SW480 (cell line): Measurements from ENCODE around the gene SAMD14.

ENCODE experiments used
- DNase-seq: peaks from one replicate; pipeline ENCODE4 v3.0.0-alpha.2; 2016; ENCODE audit warnings: low spot score

The SAMD14 gene

DNA sequence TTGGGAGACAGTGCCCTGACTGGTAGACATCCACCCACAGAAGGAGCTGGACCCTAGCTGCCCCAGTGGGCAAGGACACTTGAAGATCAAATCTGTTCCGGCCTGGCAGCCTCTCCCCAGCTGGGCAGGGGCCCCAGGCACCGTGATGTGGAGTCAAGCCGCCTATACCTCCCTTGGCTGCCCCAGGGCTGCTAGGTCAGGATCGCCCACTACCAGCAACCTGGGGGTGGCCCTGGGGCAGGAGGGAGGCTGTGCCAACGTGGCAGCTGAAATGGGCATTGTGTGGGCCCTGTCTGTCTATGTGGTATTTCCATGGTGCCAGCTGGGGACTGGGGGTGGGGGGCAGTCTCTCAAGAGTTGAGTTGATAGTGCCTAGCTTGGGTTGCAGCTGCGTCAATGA, 33.9 kb downstream of the SAMD14 start:
- DNase-seq = no peak

GRCh38 chr17:50095626-50096037, 34.3 kb downstream of the SAMD14 start:
- DNase-seq = no peak

GRCh38 chr17:50094753-50095619, 35.0 kb downstream of the SAMD14 start, which contains the start of gene PDK2:
PDK2 (plus strand) TSS chr17:50095351; CDS start chr17:50095436, 85 bp downstream.
- DNase-seq = peak; percentile 95

GRCh38 chr17:50094243-50094752, 35.7 kb downstream of the SAMD14 start:
- DNase-seq = peak; percentile 83

- no peak for DNase-seq
These were observed 36.2 kb downstream of the SAMD14 start for GRCh38 chr17:50093807-50094206.

DNA sequence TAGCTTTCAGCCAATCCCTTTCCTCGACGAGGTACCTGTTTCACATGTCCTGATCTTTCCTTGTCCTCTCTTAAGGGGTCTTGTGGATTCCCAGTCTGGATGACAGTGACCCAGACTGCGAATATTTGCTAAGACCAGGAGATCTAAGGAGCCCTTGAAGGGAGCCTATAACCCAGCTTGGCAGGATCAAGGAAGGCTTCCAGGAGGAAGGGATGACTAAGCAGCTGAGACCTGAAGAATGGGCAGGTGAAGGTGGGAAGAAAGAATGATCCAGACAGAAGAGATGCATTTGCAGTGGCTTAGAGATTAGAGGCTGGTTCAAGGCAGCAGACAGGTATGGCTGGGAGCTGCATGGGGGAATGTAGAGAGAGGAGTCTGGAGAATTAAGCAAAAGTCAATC, 36.7 kb downstream of the SAMD14 start:
- no peak for DNase-seq

- no peak for DNase-seq
These were observed 38.1 kb downstream of the SAMD14 start for GRCh38 chr17:50091918-50092285.

GRCh38 chr17:50090971-50091917, 38.7 kb downstream of the SAMD14 start:
- no peak for DNase-seq

DNA sequence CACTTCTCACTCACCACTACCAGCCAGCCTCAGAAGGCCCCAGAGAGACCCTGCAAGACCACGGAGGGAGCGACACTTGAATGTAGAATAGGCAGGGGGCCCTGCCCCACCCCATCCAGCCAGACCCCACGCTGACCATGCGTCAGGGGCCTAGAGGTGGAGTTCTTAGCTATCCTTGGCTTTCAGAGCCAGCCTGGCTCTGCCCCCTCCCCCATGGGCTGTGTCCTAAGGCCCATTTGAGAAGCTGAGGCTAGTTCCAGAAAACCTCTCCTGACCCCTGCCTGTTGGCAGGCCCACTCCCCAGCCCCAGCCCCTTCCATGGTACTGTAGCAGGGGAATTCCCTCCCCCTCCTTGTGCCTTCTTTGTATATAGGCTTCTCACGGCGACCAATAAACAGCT, 39.9 kb downstream of the SAMD14 start:
- no peak for DNase-seq

DNA sequence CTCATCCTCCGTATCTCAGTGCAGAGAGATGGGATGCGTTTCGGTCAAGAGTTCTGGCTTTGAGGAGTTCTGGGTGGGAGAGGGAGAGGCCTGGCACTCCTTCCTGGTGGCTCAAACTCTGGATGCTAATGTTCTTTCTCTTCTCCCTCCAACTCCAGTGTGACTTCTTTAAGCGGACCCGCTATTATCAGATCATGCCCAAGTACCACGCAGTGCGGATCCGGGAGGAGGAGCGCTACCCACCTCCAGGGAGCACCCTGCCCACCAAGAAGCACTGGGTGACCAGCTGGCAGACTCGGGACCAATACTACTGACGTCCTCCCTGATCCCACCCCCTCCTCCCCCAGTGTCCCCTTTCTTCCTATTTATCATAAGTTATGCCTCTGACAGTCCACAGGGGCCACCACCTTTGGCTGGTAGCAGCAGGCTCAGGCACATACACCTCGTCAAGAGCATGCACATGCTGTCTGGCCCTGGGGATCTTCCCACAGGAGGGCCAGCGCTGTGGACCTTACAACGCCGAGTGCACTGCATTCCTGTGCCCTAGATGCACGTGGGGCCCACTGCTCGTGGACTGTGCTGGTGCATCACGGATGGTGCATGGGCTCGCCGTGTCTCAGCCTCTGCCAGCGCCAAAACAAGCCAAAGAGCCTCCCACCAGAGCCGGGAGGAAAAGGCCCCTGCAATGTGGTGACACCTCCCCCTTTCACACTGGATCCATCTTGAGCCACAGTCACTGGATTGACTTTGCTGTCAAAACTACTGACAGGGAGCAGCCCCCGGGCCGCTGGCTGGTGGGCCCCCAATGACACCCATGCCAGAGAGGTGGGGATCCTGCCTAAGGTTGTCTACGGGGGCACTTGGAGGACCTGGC, 40.8 kb downstream of the SAMD14 start:
- DNase-seq = no peak

- DNase-seq = no peak
These were observed 42.0 kb downstream of the SAMD14 start for GRCh38 chr17:50087912-50088405.

- DNase-seq = peak; percentile 70
These were observed 42.6 kb downstream of the SAMD14 start for GRCh38 chr17:50087246-50087911.

GRCh38 chr17:50081757-50082156, 48.2 kb downstream of the SAMD14 start:
- DNase-seq = no peak

- no peak for DNase-seq
These were observed 49.1 kb downstream of the SAMD14 start for GRCh38 chr17:50080827-50081226.

- no peak for DNase-seq
These were observed 49.9 kb downstream of the SAMD14 start for GRCh38 chr17:50080096-50080480.

GRCh38 chr17:50079334-50080095, 50.4 kb downstream of the SAMD14 start:
- peak; percentile 53 for DNase-seq

- DNase-seq = no peak
These were observed 51.5 kb downstream of the SAMD14 start for GRCh38 chr17:50078430-50078829.

DNA sequence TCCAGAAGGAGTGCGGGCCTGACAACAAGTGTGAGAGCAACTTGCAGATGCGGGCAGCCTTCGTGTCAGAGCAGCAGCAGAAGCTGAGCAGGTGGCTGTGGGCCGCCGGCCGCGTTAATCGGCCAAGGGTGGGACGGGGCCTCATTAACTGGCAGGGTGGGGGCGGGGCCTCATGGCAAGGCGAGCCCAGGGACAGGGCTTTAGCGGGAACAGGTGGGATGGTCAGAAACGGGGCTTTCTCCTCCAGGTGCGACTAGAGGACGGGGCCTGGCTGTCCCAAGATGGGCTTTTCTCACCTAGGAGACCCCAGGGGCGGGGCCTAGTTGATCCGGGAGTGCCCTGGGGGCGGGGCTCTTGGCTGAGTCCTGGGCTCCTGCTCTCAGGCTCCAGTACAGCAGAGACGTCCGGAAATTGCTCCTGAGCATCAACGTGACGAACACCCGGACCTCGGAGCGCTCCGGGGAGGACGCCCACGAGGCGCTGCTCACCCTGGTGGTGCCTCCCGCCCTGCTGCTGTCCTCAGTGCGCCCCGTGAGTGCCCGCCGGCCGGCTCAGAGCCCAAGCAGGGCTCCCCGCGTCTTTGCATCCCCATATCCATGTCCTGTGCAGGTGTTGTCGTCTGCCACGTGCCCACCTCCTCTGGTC, 53.2 kb downstream of the SAMD14 start:
- no peak for DNase-seq

GRCh38 chr17:50076221-50076590, 53.8 kb downstream of the SAMD14 start:
- DNase-seq = no peak
